ENCODE results near the gene GPR176.

The GPR176 gene

DNA sequence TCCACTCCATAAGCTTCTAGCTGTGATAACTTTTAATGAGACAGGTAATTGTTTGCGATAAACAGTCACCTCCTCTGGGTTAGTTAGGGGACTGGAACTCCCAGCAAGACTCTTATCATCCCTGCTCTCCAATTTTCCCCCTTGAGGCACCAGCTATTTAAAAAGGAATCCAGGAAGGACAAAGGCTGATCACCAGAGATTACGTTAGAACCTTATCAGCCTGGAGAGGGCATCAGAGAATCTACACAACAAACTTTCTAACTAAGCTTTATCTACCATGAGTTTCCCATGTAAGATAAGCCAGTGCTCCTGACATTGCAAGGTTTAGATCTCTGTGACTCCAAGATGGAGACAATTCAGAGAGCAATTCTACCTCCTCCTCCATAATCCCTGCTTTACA, 31.3 kb downstream of the GPR176 start:
- DNase-seq: no peak

- no peak for DNase-seq
Observed at GRCh38 chr15:39888243-39888642, 31.8 kb downstream of the GPR176 start.

DNA sequence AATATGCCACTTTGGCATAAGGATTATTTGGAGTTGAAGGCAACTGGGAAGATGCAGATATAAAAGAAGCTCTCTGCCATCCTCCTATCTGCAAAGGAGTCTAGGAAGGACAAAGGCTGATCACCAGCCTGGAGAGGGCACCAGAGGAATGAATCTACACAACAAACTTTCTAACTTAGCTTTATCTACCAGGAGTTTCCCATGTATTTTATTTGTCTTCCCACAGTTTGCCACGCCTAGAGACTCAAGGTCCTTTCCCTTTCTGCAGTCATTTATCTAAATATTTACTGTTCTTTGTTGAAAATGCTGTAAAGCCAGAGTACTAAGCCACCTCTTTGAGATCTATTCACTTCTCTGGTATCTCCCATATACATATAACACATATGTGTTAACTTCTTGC, 32.2 kb downstream of the GPR176 start:
- DNase-seq: no peak

GRCh38 chr15:39887211-39887610, 32.9 kb downstream of the GPR176 start:
- DNase-seq: no peak

- no peak for DNase-seq
Observed at GRCh38 chr15:39886418-39886817, 33.6 kb downstream of the GPR176 start.

DNA sequence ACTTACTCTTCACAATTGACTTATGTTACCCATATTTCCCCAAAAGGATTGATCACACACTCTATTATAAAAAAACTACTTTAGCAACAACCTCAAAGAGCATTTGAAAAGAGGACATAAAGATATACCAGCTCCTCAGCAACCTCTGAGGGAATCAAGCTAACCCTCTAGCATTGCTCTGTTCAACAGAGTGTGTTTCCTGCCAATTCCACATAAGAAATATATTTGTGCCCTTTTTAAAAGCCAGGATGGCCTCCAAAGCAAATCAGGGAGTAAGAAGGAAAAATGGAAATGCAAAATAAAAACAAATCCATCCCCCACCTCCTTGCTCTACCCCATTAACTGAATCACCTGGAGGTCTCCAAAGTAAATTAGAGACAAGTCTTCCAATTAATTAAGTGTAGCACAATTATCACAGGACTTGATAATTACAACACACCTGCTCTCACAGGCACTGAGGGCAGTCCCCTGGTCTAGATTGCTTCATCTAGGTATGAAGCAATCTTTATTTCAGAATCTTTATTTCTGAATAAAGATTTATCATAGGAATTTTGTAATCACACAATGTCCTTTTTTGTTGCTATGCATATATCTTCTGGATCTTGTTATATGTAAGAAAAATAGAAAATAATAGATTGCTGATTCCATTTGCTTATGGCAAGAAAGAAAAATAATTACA, 34.8 kb downstream of the GPR176 start:
- DNase-seq: no peak

DNA sequence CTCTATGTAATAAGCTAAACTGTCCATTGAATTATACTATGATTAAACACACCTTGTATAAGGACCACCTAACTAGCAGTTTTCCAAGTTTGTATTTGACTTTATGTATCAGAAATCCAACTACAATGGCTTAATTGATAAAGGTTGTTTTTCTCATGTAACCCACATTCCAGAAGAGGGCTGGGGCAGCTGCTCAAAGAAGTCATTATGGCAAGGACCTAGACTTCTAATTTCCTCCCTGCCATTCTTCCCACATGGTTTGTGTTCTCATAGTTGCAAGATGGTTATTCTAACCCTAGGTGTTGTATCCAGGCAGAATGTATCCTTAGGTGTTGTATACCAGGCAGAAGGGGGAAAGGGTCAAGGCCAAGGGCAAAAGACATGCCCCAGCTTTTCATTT, 35.7 kb downstream of the GPR176 start:
- no peak for DNase-seq

- no peak for DNase-seq
Observed at GRCh38 chr15:39882602-39883001, 37.5 kb downstream of the GPR176 start.

DNA sequence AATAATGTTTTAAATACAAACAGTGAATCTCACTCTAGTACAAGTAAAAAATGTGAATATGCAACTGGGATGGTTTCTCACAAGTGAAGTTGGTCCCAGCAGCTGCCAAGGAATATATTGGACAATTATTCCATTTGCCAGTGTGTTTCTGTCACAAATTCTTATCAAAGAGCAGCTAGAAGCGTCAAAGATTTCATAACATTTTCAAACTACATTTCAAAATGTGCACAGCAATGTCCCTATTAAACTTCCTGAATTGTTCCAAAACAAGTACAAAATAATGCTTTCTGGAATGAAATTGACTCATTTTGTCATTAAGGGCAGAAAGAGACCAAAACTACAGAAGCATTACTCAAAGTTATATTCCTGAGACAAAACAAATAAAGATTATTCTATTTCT, 38.3 kb downstream of the GPR176 start:
- no peak for DNase-seq

DNA sequence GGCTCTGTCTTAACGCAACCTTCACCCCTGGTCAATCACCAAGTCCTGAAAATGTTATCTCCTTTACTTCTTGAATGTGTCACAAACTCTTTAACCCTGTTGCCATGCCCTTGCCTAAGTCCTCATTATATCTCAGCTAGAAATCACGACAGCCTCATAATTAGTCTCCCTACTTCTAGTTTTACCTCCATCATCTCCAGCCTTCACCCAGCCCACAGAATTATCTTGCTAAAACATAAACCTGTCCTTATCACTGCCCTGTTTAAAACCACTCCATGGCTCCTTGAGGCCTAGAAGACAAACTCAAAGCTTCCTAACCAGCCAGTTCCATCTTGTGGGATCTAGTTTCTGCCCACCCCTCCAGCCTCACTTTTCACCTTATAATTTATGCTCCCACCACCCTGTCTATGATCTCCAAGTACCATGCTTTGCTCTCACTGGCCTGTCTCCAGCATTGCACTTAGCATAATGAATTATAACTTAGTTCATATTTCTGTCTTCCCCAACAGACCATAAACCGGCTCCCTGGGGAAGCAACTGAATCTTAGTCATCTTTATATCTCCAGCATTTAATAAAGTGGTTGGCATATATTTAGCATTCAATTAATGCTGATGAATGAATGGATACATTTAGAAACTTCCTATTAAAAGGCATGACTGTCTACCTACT, 39.2 kb downstream of the GPR176 start:
- no peak for DNase-seq

GRCh38 chr15:39878406-39878785, 41.7 kb downstream of the GPR176 start:
- no peak for DNase-seq

GRCh38 chr15:39874890-39875549, 45.0 kb downstream of the GPR176 start:
- DNase-seq: no peak

- DNase-seq: no peak
Observed at GRCh38 chr15:39873978-39874377, 46.1 kb downstream of the GPR176 start.

- DNase-seq: no peak
Observed at GRCh38 chr15:39870537-39870936, 49.5 kb downstream of the GPR176 start.

GRCh38 chr15:39869858-39870515, 50.1 kb downstream of the GPR176 start:
- DNase-seq: no peak

- no peak for DNase-seq
Observed at GRCh38 chr15:39869254-39869653, 50.8 kb downstream of the GPR176 start.

GRCh38 chr15:39868396-39868795, 51.7 kb downstream of the GPR176 start:
- no peak for DNase-seq

DNA sequence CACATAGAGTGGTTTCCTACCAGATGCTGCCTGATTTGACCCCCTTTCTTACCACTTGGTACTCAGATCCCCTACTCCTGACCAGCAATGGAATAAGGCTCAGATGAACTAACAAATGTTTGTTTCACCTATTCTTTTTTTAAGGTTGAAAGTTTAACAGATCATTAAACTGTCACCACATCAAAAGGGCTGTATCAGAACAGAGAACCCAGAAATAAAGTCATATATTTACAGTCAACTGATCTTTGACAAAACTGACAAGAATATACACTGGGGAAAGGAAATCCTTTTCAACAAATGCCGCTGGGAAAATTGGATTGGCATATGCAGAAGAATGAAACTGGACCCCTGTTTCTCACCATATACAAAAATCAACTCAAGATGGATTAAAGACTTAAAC, 56.0 kb downstream of the GPR176 start:
- DNase-seq: no peak

DNA sequence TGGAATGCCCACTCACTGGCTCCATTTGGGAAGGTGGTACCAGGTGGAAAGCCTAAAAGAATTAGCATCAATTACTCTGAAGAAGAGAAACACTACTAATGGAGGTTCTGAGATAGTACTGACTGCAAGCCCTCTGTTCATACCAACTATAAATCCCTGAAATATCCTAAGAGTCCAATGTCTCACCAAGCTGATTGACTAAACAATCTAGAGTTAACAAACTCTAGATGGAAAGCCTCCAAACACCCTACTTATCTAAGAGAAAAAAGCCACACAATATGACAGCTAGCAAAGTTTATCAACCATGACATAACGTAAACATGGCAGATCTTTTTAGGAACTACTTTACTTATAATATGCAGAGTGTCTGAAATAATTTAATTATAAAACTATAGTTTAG, 59.2 kb downstream of the GPR176 start:
- DNase-seq: no peak

DNA sequence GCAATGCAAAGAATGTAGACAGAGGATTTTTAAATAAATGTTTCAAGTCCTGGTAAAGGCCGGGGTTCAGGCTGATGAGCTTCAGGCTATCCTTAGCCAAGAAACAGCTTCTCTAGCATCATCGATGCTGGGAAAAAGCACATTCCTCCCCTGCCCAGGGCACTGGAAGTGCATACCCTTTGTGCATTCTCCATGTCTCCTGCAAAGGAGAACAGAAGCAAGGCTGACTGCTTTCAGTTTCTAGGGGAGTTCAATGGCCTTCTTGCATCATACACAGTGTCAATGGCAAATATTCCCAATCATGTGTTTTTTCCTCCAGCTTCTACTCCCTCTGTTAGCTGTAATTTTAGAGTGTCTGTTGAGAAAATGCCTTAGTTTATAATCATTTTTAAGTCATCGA, 59.9 kb downstream of the GPR176 start:
- DNase-seq: no peak

DNA sequence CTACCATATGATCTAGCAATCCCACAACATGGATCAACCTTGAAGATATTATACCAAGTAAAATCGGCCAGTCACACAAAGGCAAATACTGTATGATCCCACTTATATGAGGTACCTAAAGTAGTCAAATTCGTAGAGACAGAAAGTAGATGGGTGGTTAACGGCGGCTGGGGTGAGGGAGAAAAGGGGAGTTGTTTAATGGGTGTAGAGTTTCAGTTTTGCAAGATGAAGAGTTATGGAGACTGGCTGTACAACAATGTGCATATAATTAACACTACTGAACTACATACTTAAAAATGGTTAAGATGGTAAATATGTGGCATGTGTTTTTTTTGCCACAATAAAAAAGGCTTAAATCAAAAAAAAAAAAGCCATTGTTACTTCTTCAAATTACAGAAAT, 60.4 kb downstream of the GPR176 start:
- DNase-seq: no peak

DNA sequence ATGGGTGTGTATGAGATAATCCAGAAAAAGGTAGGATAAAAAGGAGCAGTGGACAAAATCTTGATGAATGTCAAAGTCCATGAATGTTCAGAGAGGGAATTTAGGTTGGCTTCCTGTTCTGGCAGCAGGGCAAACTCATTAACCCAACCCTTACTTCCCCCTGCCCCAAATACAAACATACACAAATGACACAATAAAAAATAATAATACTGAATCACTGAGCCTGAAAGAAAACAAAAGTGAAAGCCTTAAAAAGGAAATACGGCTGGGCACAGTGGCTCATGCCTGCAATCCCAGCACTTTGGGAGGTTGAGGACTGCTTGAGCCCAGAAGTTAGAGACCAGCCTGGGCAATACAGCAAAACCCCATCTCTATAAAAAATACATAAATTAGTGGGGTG, 62.9 kb downstream of the GPR176 start:
- no peak for DNase-seq

DNA sequence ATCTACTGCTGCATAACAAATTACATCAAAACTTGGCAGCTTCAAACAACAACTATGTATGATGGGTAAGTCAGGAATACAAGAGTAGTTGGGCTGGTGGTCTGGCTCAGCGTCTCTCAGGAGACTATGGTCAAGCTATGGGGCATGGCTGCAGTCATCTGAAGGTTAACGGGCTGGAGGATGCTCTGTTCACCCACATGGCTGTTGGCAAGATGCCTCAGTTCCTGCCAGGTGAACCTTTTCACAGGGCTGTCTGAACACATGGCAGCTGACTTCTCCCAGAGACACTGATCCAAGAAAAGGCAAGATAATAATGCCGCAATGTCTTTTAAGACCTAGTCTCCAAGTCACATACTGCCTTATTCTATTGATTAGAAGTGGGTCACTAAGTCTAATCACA, 63.7 kb downstream of the GPR176 start:
- no peak for DNase-seq

DNA sequence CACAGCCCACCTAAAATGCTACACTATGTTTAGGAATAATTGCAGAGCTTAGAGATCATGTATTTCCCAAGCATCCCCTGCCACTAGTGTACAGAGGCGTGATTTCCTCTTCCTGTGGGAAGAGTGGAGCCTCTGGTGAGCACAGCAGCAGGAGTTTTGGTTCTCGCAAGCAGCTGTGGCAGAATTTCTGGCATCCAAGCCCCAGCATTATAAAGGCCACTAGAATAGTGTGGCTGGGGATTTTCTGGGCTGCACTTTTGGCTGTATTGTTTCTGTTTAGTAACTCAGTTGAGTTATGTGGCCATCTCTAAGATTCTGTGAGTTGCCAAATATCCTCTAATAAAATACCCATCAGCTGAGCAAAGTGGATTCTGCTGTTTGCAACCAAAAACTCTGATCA, 64.7 kb downstream of the GPR176 start:
- DNase-seq: no peak

All from activated gamma-delta T cell (primary cell).